Bronchial epithelial cell (primary cell): ENCODE data around the gene MS4A10. TPM values are rescaled to one million over a fixed set of nuclear protein-coding genes. Genes with fewer than 3 reads are reported as not detected.

Source experiments
- DNase-seq: peaks from one replicate; pipeline ENCODE4 v3.0.0-alpha.2; 2010; ENCODE audit warnings: low read depth
- FAIRE-seq: peaks from 2 replicates; lab custom pipeline; 2011; peaks lifted over from hg19 to GRCh38; lab: Jason Lieb, UNC
- H3K27me3 ChIP-seq: 2 replicates; pipeline ENCODE4 v1.5.1; 2011; ENCODE audit warnings: low read length; ENCODE audit not compliant: control insufficient read depth, insufficient read depth
- H3K36me3 ChIP-seq: 2 replicates; pipeline ENCODE4 v1.5.1; 2011; ENCODE audit warnings: low read length; ENCODE audit not compliant: control insufficient read depth, insufficient read depth
- H3K4me3 ChIP-seq: 2 replicates; pipeline ENCODE4 v1.5.1; 2011; ENCODE audit warnings: mild to moderate bottlenecking, low read depth, low read length, control low read depth
- total RNA-seq: library from RNA; depleted of rRNA; stranded (reverse); fragments of >200 nt; gene quantifications from 2 replicates; pipeline ENCODE4 v1.2.1, GENCODE V29; 2014
- TF ChIP-seq, protein P1 (sequence below): IDR thresholded peaks from 2 replicates; pipeline ENCODE4 v1.5.1; 2011; ENCODE audit warnings: mild to moderate bottlenecking, moderate library complexity, low read length, control low read depth, inconsistent platforms; ENCODE audit not compliant: insufficient read depth, severe bottlenecking

MS4A10 gene
- total RNA-seq, 1 donor from 2014 or later = not detected

DNA sequence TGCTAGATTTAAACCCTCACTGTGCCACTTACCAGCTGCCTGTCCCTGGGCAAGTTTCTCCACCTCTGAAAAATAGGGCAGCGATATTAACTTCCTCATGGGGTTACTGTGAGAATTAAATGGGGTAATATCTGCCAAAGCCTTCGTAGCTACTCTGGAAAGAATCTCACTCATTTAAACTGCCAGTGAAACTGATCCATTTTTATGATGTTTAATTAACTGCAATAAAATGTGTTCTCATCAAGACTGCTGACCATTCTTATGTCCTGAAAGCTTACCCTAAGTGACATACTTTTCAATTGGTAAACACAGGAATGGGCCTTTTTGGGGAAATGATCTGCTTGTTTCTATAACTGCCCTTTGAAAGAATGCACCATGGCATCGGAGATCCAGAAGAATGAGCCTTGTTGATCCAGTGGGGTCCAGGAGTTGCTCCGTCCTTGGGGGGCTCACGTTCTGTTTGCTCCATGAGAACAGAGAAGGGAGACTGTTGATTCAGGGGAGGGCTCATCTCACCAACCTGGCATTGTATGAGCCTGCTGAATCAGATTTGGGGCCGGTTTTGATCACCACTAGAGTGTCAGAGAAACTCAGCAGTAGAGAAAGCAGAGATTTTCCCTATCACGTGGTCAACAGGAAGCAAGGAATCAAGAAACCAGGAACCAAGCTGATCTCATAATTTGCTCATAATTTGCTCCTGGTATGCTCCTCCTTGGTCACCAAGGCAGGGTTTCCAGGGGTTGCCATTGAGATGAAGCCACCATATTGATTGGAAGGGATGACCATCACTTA lies 49.8 kb downstream of the MS4A10 start:
- no peak for FAIRE-seq

DNA sequence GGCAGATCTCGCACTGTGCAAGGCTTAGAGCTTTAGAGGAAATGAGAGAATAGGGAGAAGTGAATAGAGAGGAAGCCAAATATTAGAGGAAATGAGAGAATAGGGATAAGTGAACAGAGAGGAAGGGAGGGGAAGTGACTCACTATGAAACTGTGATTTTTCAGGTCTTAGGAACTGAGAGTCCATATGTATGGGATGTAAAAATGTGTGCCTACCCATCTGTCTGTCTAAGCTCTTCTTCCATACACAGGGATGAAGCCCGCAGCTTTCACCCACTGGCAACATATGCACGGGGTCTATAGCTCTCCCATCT lies 50.4 kb downstream of the MS4A10 start:
- TF ChIP-seq, protein P1, sequence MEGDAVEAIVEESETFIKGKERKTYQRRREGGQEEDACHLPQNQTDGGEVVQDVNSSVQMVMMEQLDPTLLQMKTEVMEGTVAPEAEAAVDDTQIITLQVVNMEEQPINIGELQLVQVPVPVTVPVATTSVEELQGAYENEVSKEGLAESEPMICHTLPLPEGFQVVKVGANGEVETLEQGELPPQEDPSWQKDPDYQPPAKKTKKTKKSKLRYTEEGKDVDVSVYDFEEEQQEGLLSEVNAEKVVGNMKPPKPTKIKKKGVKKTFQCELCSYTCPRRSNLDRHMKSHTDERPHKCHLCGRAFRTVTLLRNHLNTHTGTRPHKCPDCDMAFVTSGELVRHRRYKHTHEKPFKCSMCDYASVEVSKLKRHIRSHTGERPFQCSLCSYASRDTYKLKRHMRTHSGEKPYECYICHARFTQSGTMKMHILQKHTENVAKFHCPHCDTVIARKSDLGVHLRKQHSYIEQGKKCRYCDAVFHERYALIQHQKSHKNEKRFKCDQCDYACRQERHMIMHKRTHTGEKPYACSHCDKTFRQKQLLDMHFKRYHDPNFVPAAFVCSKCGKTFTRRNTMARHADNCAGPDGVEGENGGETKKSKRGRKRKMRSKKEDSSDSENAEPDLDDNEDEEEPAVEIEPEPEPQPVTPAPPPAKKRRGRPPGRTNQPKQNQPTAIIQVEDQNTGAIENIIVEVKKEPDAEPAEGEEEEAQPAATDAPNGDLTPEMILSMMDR = no peak
- Histone ChIP-seq H3K36me3 (no peaks in the 10 kb centered on the region), H3K27me3 (no peaks in the 10 kb centered on the region), H3K4me3 (no peak overlapping the region)
- FAIRE-seq = no peak
- DNase-seq = peak; percentile 68

More for the DNA sequence above, 49.8 kb downstream of the MS4A10 start:
- H3K27me3 ChIP-seq = no peaks in the 10 kb centered on the region
- H3K36me3 ChIP-seq = no peaks in the 10 kb centered on the region
- DNase-seq = peak; percentile 55
- no peak overlapping the region for H3K4me3 ChIP-seq
- TF ChIP-seq, protein P1 = no peak

DNA sequence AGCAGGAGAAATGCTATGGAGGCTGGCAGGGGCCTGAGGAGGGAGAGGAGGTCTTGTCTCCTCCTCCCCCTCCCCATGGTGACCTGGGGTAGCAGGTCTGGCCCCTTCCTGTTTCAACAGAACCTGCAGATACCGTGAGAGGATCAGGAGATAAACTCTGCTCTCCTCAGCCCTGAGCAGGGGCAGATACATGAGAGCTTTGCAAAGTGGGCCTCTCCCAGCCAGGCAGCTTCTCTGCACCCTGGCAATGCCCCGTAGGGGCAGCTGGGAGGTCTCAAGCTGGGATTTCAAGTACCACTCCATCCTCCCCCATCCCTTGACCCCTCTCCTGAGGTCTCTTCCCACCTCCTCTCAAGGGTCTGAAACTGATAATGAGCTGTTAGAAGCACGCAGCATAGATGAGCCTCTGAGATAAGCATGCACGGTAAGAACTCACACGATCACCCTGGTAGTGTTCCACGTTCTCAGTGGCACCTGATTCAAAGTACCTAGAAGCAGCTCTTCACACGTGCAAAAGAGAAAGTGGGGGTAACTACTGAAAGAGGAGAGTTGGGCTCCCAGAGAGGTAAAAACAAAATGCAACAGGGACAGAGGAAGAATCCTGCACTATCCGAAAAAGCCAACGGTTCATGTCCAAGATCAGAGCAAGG lies 51.9 kb downstream of the MS4A10 start:
- no peaks in the 10 kb centered on the region for H3K36me3 ChIP-seq
- DNase-seq = no peak
- H3K27me3 ChIP-seq = no peaks in the 10 kb centered on the region
- TF ChIP-seq, protein P1 = no peak
- H3K4me3 ChIP-seq = no peak overlapping the region
- FAIRE-seq = no peak

DNA sequence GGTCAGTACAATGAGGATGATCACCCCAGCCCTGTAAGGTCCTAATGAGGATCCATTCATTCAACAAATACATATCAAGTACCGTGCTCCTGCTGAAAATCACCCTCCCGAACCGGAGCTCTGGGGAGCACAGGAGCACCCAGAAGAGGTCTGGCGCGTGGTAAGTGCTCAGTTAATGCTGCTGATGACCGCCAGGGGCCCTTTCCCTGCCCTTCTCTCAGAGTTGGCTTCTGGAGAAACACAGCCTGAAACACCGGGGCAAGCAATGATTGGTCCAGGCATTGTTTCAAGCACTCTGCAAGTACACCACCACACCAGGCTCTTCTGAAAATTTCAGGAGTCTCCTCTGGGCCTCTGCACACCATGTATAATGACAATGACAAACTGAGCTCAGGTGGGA lies 53.0 kb downstream of the MS4A10 start:
- TF ChIP-seq, protein P1 = no peak
- FAIRE-seq = no peak
- Histone ChIP-seq H3K27me3 (no peaks in the 10 kb centered on the region), H3K4me3 (no peak overlapping the region), H3K36me3 (no peaks in the 10 kb centered on the region)
- no peak for DNase-seq

DNA sequence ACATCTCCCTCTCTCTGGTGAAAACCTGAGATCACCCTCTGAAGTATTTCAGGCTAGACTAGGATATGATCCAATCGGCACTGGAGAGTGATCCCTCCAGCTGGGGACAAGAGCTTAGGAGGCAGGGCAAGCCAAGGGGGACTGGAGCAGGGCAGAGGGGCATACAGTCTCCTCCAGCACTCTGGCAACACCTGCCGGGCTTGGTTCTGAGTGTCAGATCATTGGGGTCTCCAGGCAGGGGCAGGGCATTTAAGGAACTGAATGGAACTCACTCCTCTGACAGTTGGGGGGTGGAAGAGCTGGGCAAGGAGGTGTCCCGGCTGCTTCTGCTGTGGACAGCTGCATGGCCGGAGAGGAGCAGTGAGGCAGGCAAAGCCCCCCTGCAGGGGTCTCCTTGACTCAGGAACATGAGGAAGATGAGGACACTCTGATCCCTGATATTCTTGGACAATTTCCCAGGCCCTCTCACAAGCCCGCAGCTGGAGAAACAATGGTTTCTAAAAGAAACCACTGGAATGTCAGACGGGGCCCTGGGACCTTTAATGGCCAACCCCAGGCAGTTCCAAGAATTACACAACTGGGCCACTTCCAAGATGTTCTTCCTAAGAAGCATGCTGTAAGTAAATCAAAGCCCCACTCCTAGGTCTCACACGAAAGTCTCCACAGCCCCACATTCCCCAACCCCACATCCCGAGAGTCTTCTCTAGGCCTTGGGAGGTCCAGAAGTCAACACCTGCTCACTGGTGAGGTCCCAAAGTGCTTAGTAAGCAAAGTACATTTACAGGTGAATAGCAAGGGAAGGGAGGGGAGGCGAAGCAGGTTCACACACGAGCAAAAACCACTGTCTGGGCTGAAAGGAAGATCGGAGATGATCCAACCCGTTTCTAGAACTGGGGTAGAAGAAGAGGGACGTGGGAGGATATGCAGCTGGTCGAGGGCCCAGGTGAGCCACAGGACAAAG lies 55.6 kb downstream of the MS4A10 start:
- FAIRE-seq (no peak), DNase-seq (no peak)
- no peaks in the 10 kb centered on the region for H3K36me3 ChIP-seq
- TF ChIP-seq, protein P1 = no peak
- no peak overlapping the region for H3K4me3 ChIP-seq
- H3K27me3 ChIP-seq = no peaks in the 10 kb centered on the region
